GM12878 (cell line): ENCODE measurements around the gene UBE2M. TPM values are rescaled to one million over a fixed set of nuclear protein-coding genes. Genes with fewer than 3 reads are reported as not detected.

ENCODE experiments used
- EGR1 ChIP-seq, 2 experiments: IDR thresholded peaks; 1 replicate in 1 of 2; 2 replicates in 1 of 2; pipeline ENCODE4 v1.6.1; 2011 to 2012; ENCODE audit warnings: low read depth in 2 of 2, low read length in 2 of 2, borderline replicate concordance in 1 of 2, mild to moderate bottlenecking in 1 of 2, moderate library complexity in 1 of 2
- ESRRA ChIP-seq: IDR thresholded peaks from 2 replicates; pipeline ENCODE4 v1.6.1; 2012; ENCODE audit warnings: mild to moderate bottlenecking, low read length, improper control_type of control experiment
- FOS ChIP-seq: IDR thresholded peaks from 3 replicates; pipeline ENCODE4 v1.6.1; 2011; ENCODE audit warnings: borderline replicate concordance; ENCODE audit not compliant: insufficient read length; ENCODE audit errors: extremely low read depth
- GATAD2B ChIP-seq: fragments of 450-650 bp; conservative IDR thresholded peaks from 2 replicates; pipeline ENCODE4 v1.6.1; 2017; ENCODE audit warnings: low read depth, mild to moderate bottlenecking, moderate library complexity
- HCFC1 ChIP-seq: fragments of 150-350 bp; IDR thresholded peaks from 2 replicates; pipeline ENCODE4 v1.6.1; 2014; ENCODE audit warnings: low read length
- KLF5 ChIP-seq: fragments of 450-650 bp; IDR thresholded peaks from 2 replicates; pipeline ENCODE4 v1.6.1; 2014; ENCODE audit warnings: mild to moderate bottlenecking; ENCODE audit not compliant: partially characterized antibody
- NR2C2 ChIP-seq: IDR thresholded peaks from 2 replicates; pipeline ENCODE4 v1.6.1; 2011; ENCODE audit warnings: borderline replicate concordance, low read depth; ENCODE audit not compliant: control insufficient read depth, insufficient read length
- PML ChIP-seq: IDR thresholded peaks from 2 replicates; pipeline ENCODE4 v1.6.1; 2012; ENCODE audit warnings: low read length, inconsistent platforms
- RCOR1 ChIP-seq: conservative IDR thresholded peaks from 2 replicates; pipeline ENCODE4 v1.6.1; 2012; ENCODE audit warnings: low read depth, low read length, improper control_type of control experiment
- RELA ChIP-seq: fragments of 450-650 bp; IDR thresholded peaks from 2 replicates; pipeline ENCODE4 v1.8.0; 2014; ENCODE audit warnings: borderline replicate concordance; ENCODE audit not compliant: partially characterized antibody
- RFX5 ChIP-seq: IDR thresholded peaks from 2 replicates; pipeline ENCODE4 v1.6.1; 2011; ENCODE audit warnings: low read depth, low read length, improper control_type of control experiment
- STAT1 ChIP-seq: fragments of 450-650 bp; conservative IDR thresholded peaks from 2 replicates; pipeline ENCODE4 v1.6.1; 2014; ENCODE audit warnings: antibody characterized with exemption, mild to moderate bottlenecking
- SUPT20H ChIP-seq: IDR thresholded peaks from 2 replicates; pipeline ENCODE4 v1.6.1; 2011; ENCODE audit warnings: low read depth, mild to moderate bottlenecking, low read length, moderate library complexity, borderline replicate concordance; ENCODE audit not compliant: control insufficient read depth
- YY1 ChIP-seq: IDR thresholded peaks from 2 replicates; pipeline ENCODE4 v1.6.1; 2011; ENCODE audit warnings: low read depth, mild to moderate bottlenecking, low read length
- ZNF207 ChIP-seq: fragments of 450-650 bp; IDR thresholded peaks from 2 replicates; pipeline ENCODE4 v1.6.1; 2014; ENCODE audit warnings: antibody characterized with exemption, mild to moderate bottlenecking, borderline replicate concordance
- ZNF24 ChIP-seq: fragments of 450-650 bp; IDR thresholded peaks from 2 replicates; pipeline ENCODE4 v1.6.1; 2017; ENCODE audit warnings: antibody characterized with exemption, mild to moderate bottlenecking
- ZNF622 ChIP-seq: fragments of 450-650 bp; IDR thresholded peaks from 2 replicates; pipeline ENCODE4 v1.6.1; 2017; ENCODE audit warnings: mild to moderate bottlenecking, inconsistent platforms
- polyA plus RNA-seq, 11 experiments: library from polyadenylated mRNA; depleted of rRNA in 4 of 11; unstranded in 6 of 11; stranded (reverse) in 5 of 11; fragments of >200 nt; fragmentation: Nextera tagmentation in 4 of 11; fragmentation: Illumina TruSeq in 1 of 11; extraction: Ambion mirVana in 4 of 11; extraction: Trizol in 1 of 11; gene quantifications; 1 replicate in 1 of 11; 2 replicates in 10 of 11; pipeline versions ENCODE4 v1.2.1 to v1.2.3, GENCODE V29; 2011 to 2016; ENCODE audit warnings: inconsistent platforms in 2 of 11, missing spikeins in 2 of 11, low read depth in 1 of 11
- total RNA-seq, 4 experiments: library from RNA; depleted of rRNA in 3 of 4; stranded (reverse); fragments of >200 nt in 3 of 4; fragmentation: Illumina TruSeq in 1 of 4; extraction: Trizol in 1 of 4; gene quantifications; 2 replicates each; pipeline versions ENCODE4 v1.2.1 to v1.2.3, GENCODE V29; 2013 to 2021
- TF ChIP-seq, protein P1 (sequence below): IDR thresholded peaks from 2 replicates; pipeline ENCODE4 v1.6.1; 2011; ENCODE audit warnings: mild to moderate bottlenecking, low read depth, low read length, moderate library complexity; ENCODE audit not compliant: insufficient replicate concordance
- TF ChIP-seq, protein P2 (sequence below): fragments of 450-650 bp; IDR thresholded peaks from 2 replicates; pipeline ENCODE4 v1.6.1; 2017; ENCODE audit warnings: mild to moderate bottlenecking, moderate library complexity
- TF ChIP-seq, protein P3 (sequence below): fragments of 450-650 bp; IDR thresholded peaks from 2 replicates; pipeline ENCODE4 v1.6.1; 2017; ENCODE audit warnings: mild to moderate bottlenecking, low read depth, inconsistent platforms; ENCODE audit not compliant: poor library complexity, severe bottlenecking
- TF ChIP-seq, protein P4 (sequence below): IDR thresholded peaks from 2 replicates; pipeline ENCODE4 v1.6.1; 2012; ENCODE audit warnings: low read depth, low read length, improper control_type of control experiment

Gene UBE2M
- total and polyA plus RNA-seq, 10 of the 15 experiments (the other 5 are each of a cell fraction or from before 2014, with no cell fraction given) = 1.4 to 105 (median 73.9) TPM

DNA sequence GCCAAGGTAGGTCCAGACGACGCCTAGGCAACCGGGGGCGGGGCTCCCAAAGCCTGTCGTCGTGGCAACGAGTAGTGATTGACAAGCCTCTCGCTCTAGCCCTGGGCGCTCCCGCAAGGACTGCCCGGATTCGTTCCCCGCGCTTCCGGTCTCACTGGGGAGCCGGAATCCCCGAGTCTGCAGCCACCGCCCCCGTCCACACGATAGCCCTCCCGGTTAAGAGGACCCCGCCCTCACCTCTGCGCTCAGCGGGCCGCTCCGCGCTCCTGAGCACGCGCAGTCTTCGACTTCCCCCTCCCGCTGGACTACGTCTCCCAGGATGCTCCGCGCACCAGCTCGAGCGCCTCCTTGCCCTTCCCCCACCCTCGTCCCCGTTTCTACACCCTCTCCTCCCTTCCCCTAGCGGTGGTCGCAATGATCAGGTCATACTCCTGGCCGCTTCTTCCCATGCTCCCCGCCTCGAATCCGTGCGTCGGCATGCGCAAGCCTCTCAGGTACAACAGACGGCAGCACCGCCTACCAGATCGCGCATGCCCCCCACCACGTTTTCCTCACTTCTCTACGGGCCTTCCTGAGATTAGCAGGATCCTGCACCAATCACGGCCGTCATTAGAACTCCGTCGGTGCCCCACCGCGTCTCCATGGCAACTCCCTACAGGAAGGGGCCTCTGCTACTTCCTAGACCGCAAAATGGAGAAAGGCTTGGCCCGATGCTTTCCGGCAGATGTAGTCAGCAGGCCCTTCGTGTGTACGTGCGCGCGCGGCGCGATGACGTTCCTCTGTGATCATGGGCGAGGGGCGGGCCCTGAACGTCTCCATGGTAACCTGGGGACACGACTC lies 14.6 kb upstream of the UBE2M start, which contains the start of gene MZF1 (continued):
- TF ChIP-seq STAT1 (peak; percentile 65; the same call in 1 of the 2 replicates), HCFC1 (peak; percentile 64), YY1 (peak; percentile 72), ZNF622 (no peak), GATAD2B (no peak; the same call in 1 of the 2 replicates), ZNF24 (no peak), NR2C2 (no peak), RCOR1 (0 out of 2 replicates have a peak, but pooled peaks have one; percentile 19), RELA (peak; percentile 44), SUPT20H (no peak), ZNF207 (peak; percentile 91), KLF5 (peak; percentile 74), EGR1 (IDR thresholded peaks at IDR 0.05; ENCODE audit: borderline replicate concordance in 1 of 2, low read depth in 2 of 2, low read length in 2 of 2) (peak; percentile 6 to 81), ESRRA (no peak), RFX5 (peak; percentile 53), PML (no peak), FOS (no peak)
- TF ChIP-seq, protein P1, sequence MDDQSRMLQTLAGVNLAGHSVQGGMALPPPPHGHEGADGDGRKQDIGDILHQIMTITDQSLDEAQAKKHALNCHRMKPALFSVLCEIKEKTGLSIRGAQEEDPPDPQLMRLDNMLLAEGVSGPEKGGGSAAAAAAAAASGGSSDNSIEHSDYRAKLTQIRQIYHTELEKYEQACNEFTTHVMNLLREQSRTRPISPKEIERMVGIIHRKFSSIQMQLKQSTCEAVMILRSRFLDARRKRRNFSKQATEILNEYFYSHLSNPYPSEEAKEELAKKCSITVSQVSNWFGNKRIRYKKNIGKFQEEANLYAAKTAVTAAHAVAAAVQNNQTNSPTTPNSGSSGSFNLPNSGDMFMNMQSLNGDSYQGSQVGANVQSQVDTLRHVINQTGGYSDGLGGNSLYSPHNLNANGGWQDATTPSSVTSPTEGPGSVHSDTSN = peak; percentile 97
- TF ChIP-seq, protein P2, sequence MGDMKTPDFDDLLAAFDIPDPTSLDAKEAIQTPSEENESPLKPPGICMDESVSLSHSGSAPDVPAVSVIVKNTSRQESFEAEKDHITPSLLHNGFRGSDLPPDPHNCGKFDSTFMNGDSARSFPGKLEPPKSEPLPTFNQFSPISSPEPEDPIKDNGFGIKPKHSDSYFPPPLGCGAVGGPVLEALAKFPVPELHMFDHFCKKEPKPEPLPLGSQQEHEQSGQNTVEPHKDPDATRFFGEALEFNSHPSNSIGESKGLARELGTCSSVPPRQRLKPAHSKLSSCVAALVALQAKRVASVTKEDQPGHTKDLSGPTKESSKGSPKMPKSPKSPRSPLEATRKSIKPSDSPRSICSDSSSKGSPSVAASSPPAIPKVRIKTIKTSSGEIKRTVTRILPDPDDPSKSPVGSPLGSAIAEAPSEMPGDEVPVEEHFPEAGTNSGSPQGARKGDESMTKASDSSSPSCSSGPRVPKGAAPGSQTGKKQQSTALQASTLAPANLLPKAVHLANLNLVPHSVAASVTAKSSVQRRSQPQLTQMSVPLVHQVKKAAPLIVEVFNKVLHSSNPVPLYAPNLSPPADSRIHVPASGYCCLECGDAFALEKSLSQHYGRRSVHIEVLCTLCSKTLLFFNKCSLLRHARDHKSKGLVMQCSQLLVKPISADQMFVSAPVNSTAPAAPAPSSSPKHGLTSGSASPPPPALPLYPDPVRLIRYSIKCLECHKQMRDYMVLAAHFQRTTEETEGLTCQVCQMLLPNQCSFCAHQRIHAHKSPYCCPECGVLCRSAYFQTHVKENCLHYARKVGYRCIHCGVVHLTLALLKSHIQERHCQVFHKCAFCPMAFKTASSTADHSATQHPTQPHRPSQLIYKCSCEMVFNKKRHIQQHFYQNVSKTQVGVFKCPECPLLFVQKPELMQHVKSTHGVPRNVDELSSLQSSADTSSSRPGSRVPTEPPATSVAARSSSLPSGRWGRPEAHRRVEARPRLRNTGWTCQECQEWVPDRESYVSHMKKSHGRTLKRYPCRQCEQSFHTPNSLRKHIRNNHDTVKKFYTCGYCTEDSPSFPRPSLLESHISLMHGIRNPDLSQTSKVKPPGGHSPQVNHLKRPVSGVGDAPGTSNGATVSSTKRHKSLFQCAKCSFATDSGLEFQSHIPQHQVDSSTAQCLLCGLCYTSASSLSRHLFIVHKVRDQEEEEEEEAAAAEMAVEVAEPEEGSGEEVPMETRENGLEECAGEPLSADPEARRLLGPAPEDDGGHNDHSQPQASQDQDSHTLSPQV = no peak
- TF ChIP-seq, protein P3, sequence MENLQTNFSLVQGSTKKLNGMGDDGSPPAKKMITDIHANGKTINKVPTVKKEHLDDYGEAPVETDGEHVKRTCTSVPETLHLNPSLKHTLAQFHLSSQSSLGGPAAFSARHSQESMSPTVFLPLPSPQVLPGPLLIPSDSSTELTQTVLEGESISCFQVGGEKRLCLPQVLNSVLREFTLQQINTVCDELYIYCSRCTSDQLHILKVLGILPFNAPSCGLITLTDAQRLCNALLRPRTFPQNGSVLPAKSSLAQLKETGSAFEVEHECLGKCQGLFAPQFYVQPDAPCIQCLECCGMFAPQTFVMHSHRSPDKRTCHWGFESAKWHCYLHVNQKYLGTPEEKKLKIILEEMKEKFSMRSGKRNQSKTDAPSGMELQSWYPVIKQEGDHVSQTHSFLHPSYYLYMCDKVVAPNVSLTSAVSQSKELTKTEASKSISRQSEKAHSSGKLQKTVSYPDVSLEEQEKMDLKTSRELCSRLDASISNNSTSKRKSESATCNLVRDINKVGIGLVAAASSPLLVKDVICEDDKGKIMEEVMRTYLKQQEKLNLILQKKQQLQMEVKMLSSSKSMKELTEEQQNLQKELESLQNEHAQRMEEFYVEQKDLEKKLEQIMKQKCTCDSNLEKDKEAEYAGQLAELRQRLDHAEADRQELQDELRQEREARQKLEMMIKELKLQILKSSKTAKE = no peak
- TF ChIP-seq, protein P4, sequence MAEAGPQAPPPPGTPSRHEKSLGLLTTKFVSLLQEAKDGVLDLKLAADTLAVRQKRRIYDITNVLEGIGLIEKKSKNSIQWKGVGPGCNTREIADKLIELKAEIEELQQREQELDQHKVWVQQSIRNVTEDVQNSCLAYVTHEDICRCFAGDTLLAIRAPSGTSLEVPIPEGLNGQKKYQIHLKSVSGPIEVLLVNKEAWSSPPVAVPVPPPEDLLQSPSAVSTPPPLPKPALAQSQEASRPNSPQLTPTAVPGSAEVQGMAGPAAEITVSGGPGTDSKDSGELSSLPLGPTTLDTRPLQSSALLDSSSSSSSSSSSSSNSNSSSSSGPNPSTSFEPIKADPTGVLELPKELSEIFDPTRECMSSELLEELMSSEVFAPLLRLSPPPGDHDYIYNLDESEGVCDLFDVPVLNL = no peak
